HL-60/S4 treated with retinoic acid at 250 ng/mL for 4 days and 3 days (cell line): ENCODE results near the gene TTC33.
"Not testable (repeated sequence)": the region's sequence is repeated elsewhere in the genome, so short reads cannot be mapped to it uniquely, and the experiment has no call there.

Experiments used
- in situ Hi-C: fragments of 300-500 bp; cut with MboI; formaldehyde crosslinking; loops from 2 replicates; pipeline ENCODE4 v1.7.0; 2022; ENCODE audit warnings: low sequenced_read_pairs

The TTC33 gene

GRCh38 chr5:40722497-40722911 lies 33.3 kb downstream of the TTC33 start:
- in situ Hi-C loops: not testable (repeated sequence)

- in situ Hi-C loops: no loop called here
Measured at GRCh38 chr5:40720069-40720468, 35.7 kb downstream of the TTC33 start.

GRCh38 chr5:40717281-40717680 lies 38.5 kb downstream of the TTC33 start:
- in situ Hi-C loops: no loop called here

GRCh38 chr5:40716590-40716989 lies 39.2 kb downstream of the TTC33 start:
- in situ Hi-C loops: no loop called here

- in situ Hi-C loops: no loop called here
Measured at GRCh38 chr5:40716000-40716399, 39.8 kb downstream of the TTC33 start.

- in situ Hi-C loops: no loop called here
Measured at GRCh38 chr5:40714001-40714400, 41.8 kb downstream of the TTC33 start.

- in situ Hi-C loops: not testable (repeated sequence)
Measured at GRCh38 chr5:40710575-40710974, 45.2 kb downstream of the TTC33 start.

- in situ Hi-C loops: not testable (repeated sequence)
Measured at GRCh38 chr5:40705484-40705883, 50.3 kb downstream of the TTC33 start.

- in situ Hi-C loops: not testable (repeated sequence)
Measured at GRCh38 chr5:40702027-40702426, 53.7 kb downstream of the TTC33 start.

GRCh38 chr5:40700116-40700782 lies 55.5 kb downstream of the TTC33 start:
- in situ Hi-C loops: no loop called here

- in situ Hi-C loops: loop anchor here (10.0 kb wide), 1 partner anchor 980 kb away; no protein-coding TSS in a partner anchor
Measured at GRCh38 chr5:40694433-40694832, 61.3 kb downstream of the TTC33 start.

GRCh38 chr5:40691894-40692293 lies 63.9 kb downstream of the TTC33 start:
- in situ Hi-C loops: loop anchor here (10.0 kb wide), 1 partner anchor 977 kb away; no protein-coding TSS in a partner anchor

- in situ Hi-C loops: loop anchor here (10.0 kb wide), 1 partner anchor 975 kb away; no protein-coding TSS in a partner anchor
Measured at GRCh38 chr5:40690267-40690666, 65.5 kb downstream of the TTC33 start.

GRCh38 chr5:40689438-40689837 lies 66.3 kb downstream of the TTC33 start:
- in situ Hi-C loops: loop anchor here (10.0 kb wide), 1 partner anchor 745 kb away; no protein-coding TSS in a partner anchor

- in situ Hi-C loops: loop anchor here (10.0 kb wide), 1 partner anchor 744 kb away; no protein-coding TSS in a partner anchor
Measured at GRCh38 chr5:40688996-40689395, 66.8 kb downstream of the TTC33 start.

GRCh38 chr5:40688127-40688761 lies 67.5 kb downstream of the TTC33 start:
- in situ Hi-C loops: loop anchor here (10.0 kb wide), 1 partner anchor 743 kb away; no protein-coding TSS in a partner anchor

GRCh38 chr5:40687321-40687720 lies 68.4 kb downstream of the TTC33 start:
- in situ Hi-C loops: loop anchor here (10.0 kb wide), 1 partner anchor 743 kb away; no protein-coding TSS in a partner anchor

- in situ Hi-C loops: loop anchor here (10.0 kb wide), 1 partner anchor 741 kb away; no protein-coding TSS in a partner anchor
Measured at GRCh38 chr5:40685976-40686486, 69.7 kb downstream of the TTC33 start.

GRCh38 chr5:40685193-40685592 lies 70.6 kb downstream of the TTC33 start:
- in situ Hi-C loops: loop anchor here (10.0 kb wide), 1 partner anchor 740 kb away; no protein-coding TSS in a partner anchor

- in situ Hi-C loops: loop anchor here (10.0 kb wide), 1 partner anchor 739 kb away; no protein-coding TSS in a partner anchor
Measured at GRCh38 chr5:40683305-40683704, 72.5 kb downstream of the TTC33 start.
